Measurements from ENCODE around the gene OR2A5. TPM values are rescaled to one million over a fixed set of nuclear protein-coding genes. Genes with fewer than 3 reads are reported as not detected.

OR2A5 gene
- total and polyA plus RNA-seq, 2 of the 4 experiments (the other 2 are of a cell fraction) = not detected

- in situ Hi-C loops (cut with MboI; ENCODE audit: low sequenced_read_pairs) (no loop called here), intact Hi-C loops (cut with micrococcal nuclease) (no loop called here), dilution Hi-C loops (cut with HindIII; ENCODE audit: low sequenced_read_pairs, unreplicated experiment) (no loop called here)
- H2BK120ac ChIP-seq (ENCODE audit: low read depth, low read length) = no peak overlapping the region
- H3K36me3 ChIP-seq (ENCODE audit: control insufficient read depth, insufficient read depth, low read length) = no peaks in the 10 kb centered on the region
- H4K8ac ChIP-seq (ENCODE audit: low read depth in 2 of 2, low read length in 2 of 2) = no peak overlapping the region
- no peaks in the 10 kb centered on the region for H3K79me1 ChIP-seq (ENCODE audit: low read depth in 1 of 2, low read length in 2 of 2)
- no peaks in the 10 kb centered on the region for H4K20me1 ChIP-seq (ENCODE audit: insufficient read depth, low read length)
- H2BK20ac ChIP-seq (ENCODE audit: low read depth, low read length) = no peak overlapping the region
- H2BK15ac ChIP-seq (ENCODE audit: low read depth, low read length) = no peak overlapping the region
- DNase-seq (no peak), ATAC-seq (ENCODE audit: low read depth) (peak; percentile 27; the same call in 1 of the 2 replicates)
- no peak for TF ChIP-seq MXI1 (IDR thresholded peaks at IDR 0.05; ENCODE audit: borderline replicate concordance, low read depth, low read length)
- no peak overlapping the region for H2AK5ac ChIP-seq (ENCODE audit: low read depth, low read length)
- no peak overlapping the region for H3K4ac ChIP-seq (ENCODE audit: low read depth, low read length)
- no peak overlapping the region for H2BK5ac ChIP-seq (ENCODE audit: low read depth, low read length, poor library complexity, severe bottlenecking)
- no peak overlapping the region for H3K23ac ChIP-seq (ENCODE audit: low read depth, low read length)
- POLR2A ChIA-PET (ENCODE audit: unreplicated experiment) = no interaction called here
- H3K4me1 ChIP-seq (ENCODE audit: control insufficient read depth, insufficient read depth, low read length) = no peaks in the 10 kb centered on the region
- H4K5ac ChIP-seq (ENCODE audit: low read depth, low read length) = no peak overlapping the region
- CTCF ChIA-PET = interaction anchor here (1.7 kb wide), 1 partner anchor 104 kb away, joined by 5 read pairs; the partner anchor contains the start of gene TCAF1
- H3K4me2 ChIP-seq (ENCODE audit: low read depth, low read length) = no peak overlapping the region
- no peak overlapping the region for H3K4me3 ChIP-seq (ENCODE audit: insufficient read depth, low read depth, low read length)
- no peaks in the 10 kb centered on the region for H3K9me1 ChIP-seq (ENCODE audit: insufficient read depth, low read length)
- H3K18ac ChIP-seq (ENCODE audit: low read depth, low read length) = no peak overlapping the region
- no peak overlapping the region for H3K9ac ChIP-seq (ENCODE audit: low read depth, low read length)
- no peak overlapping the region for H2AFZ ChIP-seq (replicated peaks; ENCODE audit: low read length, poor library complexity)
- BruUV-seq (replicated peaks) = no TSS peak
- H3K27me3 ChIP-seq (ENCODE audit: control insufficient read depth, insufficient read depth, low read length) = no peaks in the 10 kb centered on the region
- no peak overlapping the region for H4K91ac ChIP-seq (ENCODE audit: insufficient read depth, low read depth, low read length)
- H3K9me3 ChIP-seq (ENCODE audit: control insufficient read depth, insufficient read depth, low read length) = no peaks in the 10 kb centered on the region; the same call in 1 of the 2 replicates
- no peak overlapping the region for H3K27ac ChIP-seq (ENCODE audit: insufficient read depth, low read length)
- H3K14ac ChIP-seq (replicated peaks; ENCODE audit: low read depth, low read length) = no peak overlapping the region
- H3K56ac ChIP-seq (ENCODE audit: extremely low read depth, insufficient read depth, low read length) = no peak overlapping the region
- WGBS, 2 experiments (ENCODE audit: extremely low coverage in 2 of 2, insufficient read length in 1 of 2) = no CpG with 5 or more reads among the region's 1 CpG
- H2AK9ac ChIP-seq (replicated peaks; ENCODE audit: low read depth, low read length, poor library complexity) = no peak overlapping the region
These were observed 42.6 kb upstream of the OR2A5 start for GRCh38 chr7:144006029-144006691.

All from IMR-90 (cell line).